ENCODE measurements around the gene RACK1. TPM values are rescaled to one million over a fixed set of nuclear protein-coding genes. Genes with fewer than 3 reads are reported as not detected.

The RACK1 gene
- total and polyA plus RNA-seq, 2 of the 13 experiments (the other 11 are each of a cell fraction or from before 2014, with no cell fraction given): 2,514 to 6,141 TPM

DNA sequence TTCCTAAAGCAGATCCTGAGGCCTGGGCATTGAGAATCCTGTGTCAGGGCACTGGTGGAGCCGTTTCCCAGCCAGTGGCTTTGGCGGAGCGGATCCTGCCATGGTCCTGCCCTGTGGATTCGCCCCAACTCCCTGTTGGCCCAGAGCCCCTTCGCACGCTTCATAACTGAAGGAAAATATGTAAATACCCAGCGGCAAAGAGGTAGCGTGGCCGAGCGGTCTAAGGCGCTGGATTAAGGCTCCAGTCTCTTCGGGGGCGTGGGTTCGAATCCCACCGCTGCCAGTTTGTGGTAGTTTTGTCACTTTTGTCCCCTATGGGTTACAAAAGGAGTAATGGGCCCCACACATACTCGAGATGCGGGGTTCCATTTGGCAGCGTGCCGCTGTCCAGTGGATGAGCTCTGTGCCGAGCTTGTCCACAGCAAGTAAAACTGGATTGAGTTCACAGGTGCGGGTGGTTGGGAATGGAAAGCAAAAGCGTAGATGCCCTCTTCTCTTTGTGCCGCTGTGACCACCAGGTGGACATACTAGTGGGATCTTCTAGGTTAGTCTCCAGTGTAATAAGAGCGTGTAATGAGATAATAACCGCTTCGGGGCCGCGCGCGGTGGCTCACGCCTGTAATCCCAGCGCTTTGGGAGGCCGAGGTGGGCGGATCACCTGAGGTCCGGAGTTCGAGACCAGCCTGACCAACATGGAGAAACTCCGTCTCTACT, 56.0 kb downstream of the RACK1 start (continued):
- TF ChIP-seq HOMEZ (CRISPR knock-in tag; IDR thresholded peaks at IDR 0.05; ENCODE audit: low read depth) (no peak; the same call in 1 of the 2 replicates), SALL1 (CRISPR knock-in tag; IDR thresholded peaks at IDR 0.05) (peak; percentile 96), ZNF543 (CRISPR knock-in tag; IDR thresholded peaks at IDR 0.05) (0 out of 2 replicates have a peak, but pooled peaks have one; percentile 32), ZNF549 (CRISPR knock-in tag; IDR thresholded peaks at IDR 0.05) (no peak), SIN3B (IDR thresholded peaks at IDR 0.05; ENCODE audit: low read length) (no peak), ZNF121 (CRISPR knock-in tag; IDR thresholded peaks at IDR 0.05) (no peak), CTCF (CRISPR knock-in tag; IDR thresholded peaks at IDR 0.05) (peak; percentile 28), ELF4 (CRISPR knock-in tag; IDR thresholded peaks at IDR 0.05; ENCODE audit: borderline replicate concordance) (peak; percentile 66; the same call in 1 of the 2 replicates), HMGXB3 (CRISPR knock-in tag; IDR thresholded peaks at IDR 0.05; ENCODE audit: borderline replicate concordance) (peak; percentile 36; the same call in 1 of the 2 replicates), ASH2L (IDR thresholded peaks at IDR 0.05; ENCODE audit: insufficient read length, low read depth, low read length) (peak; percentile 35), CAMTA2 (CRISPR knock-in tag; IDR thresholded peaks at IDR 0.05; ENCODE audit: borderline replicate concordance) (no peak), ZNF597 (CRISPR knock-in tag; IDR thresholded peaks at IDR 0.05) (0 out of 2 replicates have a peak, but pooled peaks have one; percentile 82), SMAD1 (CRISPR knock-in tag; IDR thresholded peaks at IDR 0.05; ENCODE audit: borderline replicate concordance, low read depth) (no peak), ZFP90 (CRISPR knock-in tag; IDR thresholded peaks at IDR 0.05; ENCODE audit: borderline replicate concordance) (peak; percentile 44; the same call in 1 of the 2 replicates), ZNF138 (CRISPR knock-in tag; IDR thresholded peaks at IDR 0.05; ENCODE audit: low read depth) (no peak), ZNF782 (CRISPR knock-in tag; IDR thresholded peaks at IDR 0.05; ENCODE audit: borderline replicate concordance) (no peak; the same call in 1 of the 2 replicates), POLR2AphosphoS2 (IDR thresholded peaks at IDR 0.05; ENCODE audit: low read depth, low read length) (no peak)
- TF ChIP-seq, protein P1, sequence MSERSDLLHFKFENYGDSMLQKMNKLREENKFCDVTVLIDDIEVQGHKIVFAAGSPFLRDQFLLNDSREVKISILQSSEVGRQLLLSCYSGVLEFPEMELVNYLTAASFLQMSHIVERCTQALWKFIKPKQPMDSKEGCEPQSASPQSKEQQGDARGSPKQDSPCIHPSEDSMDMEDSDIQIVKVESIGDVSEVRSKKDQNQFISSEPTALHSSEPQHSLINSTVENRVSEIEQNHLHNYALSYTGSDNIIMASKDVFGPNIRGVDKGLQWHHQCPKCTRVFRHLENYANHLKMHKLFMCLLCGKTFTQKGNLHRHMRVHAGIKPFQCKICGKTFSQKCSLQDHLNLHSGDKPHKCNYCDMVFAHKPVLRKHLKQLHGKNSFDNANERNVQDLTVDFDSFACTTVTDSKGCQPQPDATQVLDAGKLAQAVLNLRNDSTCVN (CRISPR knock-in tag; IDR thresholded peaks at IDR 0.05; ENCODE audit: borderline replicate concordance): peak; percentile 39; the same call in 1 of the 2 replicates

All from HepG2 (cell line).